Calu3 (cell line): ENCODE data around the gene SLIT1. TPM values are rescaled to one million over a fixed set of nuclear protein-coding genes. Genes with fewer than 3 reads are reported as not detected.
A peak's percentile ranks its signal among the peaks of the same experiment; 100 is the strongest.

Experiments used
- BruUV-seq: library from RNA; stranded (reverse); fragments of 400-500 nt; replicated peaks from 2 replicates; lab custom pipeline; 2021; lab: Mats Ljungman, UMichigan
- CTCF ChIA-PET: fragments of 300-600 bp; sonication (Branson Sonifier 250); formaldehyde crosslinking; loops from one replicate; lab custom pipeline; 2022; ENCODE audit warnings: antibody characterized with exemption; lab: Charles Lee
- DNase-seq: peaks from one replicate; pipeline ENCODE4 v3.0.0; 2022
- H3K27ac Mint-ChIP-seq: one replicate; pipeline ENCODE4 v1.8.0; 2022; ENCODE audit warnings: mixed read lengths; ENCODE audit not compliant: unreplicated experiment
- H3K27me3 Mint-ChIP-seq: one replicate; pipeline ENCODE4 v1.8.0; 2022; ENCODE audit warnings: mixed read lengths; ENCODE audit not compliant: unreplicated experiment
- H3K36me3 Mint-ChIP-seq: one replicate; pipeline ENCODE4 v1.8.0; 2022; ENCODE audit warnings: mild to moderate bottlenecking, moderate library complexity, mixed read lengths; ENCODE audit not compliant: insufficient read depth, unreplicated experiment
- H3K4me1 Mint-ChIP-seq: one replicate; pipeline ENCODE4 v1.8.0; 2022; ENCODE audit warnings: mild to moderate bottlenecking, low read depth, mixed read lengths; ENCODE audit not compliant: unreplicated experiment
- H3K4me3 Mint-ChIP-seq: one replicate; pipeline ENCODE4 v1.8.0; 2022; ENCODE audit warnings: mild to moderate bottlenecking, low read depth, moderate library complexity, mixed read lengths; ENCODE audit not compliant: unreplicated experiment
- H3K9me3 Mint-ChIP-seq: one replicate; pipeline ENCODE4 v1.8.0; 2022; ENCODE audit warnings: low read depth, mixed read lengths; ENCODE audit not compliant: unreplicated experiment
- intact Hi-C: fragments of 100-400 bp; cut with micrococcal nuclease; formaldehyde crosslinking; loops from one replicate; pipeline ENCODE4 v1.10.0; 2022; ENCODE audit not compliant: unreplicated experiment
- total RNA-seq: library from RNA; stranded (reverse); gene quantifications from 2 replicates; pipeline ENCODE4 v1.2.3, GENCODE V29; 2022
- TF ChIP-seq, protein P1 (sequence below): fragments of 200-600 bp; IDR thresholded peaks from one replicate; pipeline ENCODE4 v1.8.0; 2022; ENCODE audit warnings: antibody characterized with exemption; ENCODE audit not compliant: unreplicated experiment

The SLIT1 gene
- total RNA-seq, 1 experiment from 2014 or later, result not detected

DNA sequence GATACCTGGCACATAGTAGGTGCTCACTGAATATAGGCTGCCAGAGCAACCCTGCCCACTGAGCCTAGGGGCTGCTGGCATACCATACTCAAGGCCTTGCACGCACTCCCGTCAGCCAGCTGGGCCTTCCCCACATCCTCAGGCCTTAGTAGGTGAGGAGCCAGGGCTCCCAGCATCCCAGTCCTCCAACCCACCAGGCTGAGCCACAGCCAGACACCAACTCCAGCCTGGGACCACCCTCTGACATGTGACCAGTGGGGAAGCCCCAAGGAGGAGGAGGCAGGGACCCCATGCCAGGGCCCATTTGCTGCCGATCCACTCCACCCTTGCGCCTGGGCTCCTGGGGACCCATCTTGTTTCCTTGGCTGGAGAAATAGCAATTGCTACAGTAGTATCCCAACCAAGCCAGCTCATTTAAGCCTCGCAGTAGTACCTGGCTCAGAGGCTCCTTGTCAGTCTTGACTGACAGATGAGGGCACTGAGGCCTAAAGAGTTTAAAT is 11.4 kb downstream of the SLIT1 start:
- CTCF ChIA-PET, result no interaction called here
- intact Hi-C loops, result no loop called here
- TF ChIP-seq, protein P1, sequence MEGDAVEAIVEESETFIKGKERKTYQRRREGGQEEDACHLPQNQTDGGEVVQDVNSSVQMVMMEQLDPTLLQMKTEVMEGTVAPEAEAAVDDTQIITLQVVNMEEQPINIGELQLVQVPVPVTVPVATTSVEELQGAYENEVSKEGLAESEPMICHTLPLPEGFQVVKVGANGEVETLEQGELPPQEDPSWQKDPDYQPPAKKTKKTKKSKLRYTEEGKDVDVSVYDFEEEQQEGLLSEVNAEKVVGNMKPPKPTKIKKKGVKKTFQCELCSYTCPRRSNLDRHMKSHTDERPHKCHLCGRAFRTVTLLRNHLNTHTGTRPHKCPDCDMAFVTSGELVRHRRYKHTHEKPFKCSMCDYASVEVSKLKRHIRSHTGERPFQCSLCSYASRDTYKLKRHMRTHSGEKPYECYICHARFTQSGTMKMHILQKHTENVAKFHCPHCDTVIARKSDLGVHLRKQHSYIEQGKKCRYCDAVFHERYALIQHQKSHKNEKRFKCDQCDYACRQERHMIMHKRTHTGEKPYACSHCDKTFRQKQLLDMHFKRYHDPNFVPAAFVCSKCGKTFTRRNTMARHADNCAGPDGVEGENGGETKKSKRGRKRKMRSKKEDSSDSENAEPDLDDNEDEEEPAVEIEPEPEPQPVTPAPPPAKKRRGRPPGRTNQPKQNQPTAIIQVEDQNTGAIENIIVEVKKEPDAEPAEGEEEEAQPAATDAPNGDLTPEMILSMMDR, result no peak

DNA sequence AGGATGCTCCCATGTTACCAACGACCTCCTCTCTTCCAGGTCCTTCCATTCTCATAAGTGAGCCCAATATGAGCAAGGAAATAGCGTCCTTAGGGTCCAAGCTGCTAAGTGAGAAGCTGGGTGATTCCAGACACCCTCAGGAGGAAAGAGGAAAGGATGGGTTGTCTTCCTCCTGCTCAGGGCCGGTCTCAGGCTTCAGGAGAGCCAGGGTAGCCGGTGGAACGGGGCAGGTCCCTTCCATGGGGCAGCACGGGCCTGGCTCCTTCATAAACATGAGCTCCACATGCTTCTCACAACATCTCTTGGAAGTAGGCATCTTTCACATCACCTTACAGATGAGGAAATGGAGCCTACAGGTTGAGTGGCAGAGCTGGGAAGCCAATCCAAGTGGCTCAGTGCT is 12.7 kb downstream of the SLIT1 start:
- peaks cover 51% of the 10 kb centered on the region for H3K27me3 Mint-ChIP-seq
- H3K4me1 Mint-ChIP-seq, result no peaks in the 10 kb centered on the region
- BruUV-seq, result no TSS peak
- H3K36me3 Mint-ChIP-seq, result no peaks in the 10 kb centered on the region
- H3K4me3 Mint-ChIP-seq, result no peak overlapping the region
- TF ChIP-seq, protein P1, result no peak
- no peak for DNase-seq
- H3K9me3 Mint-ChIP-seq, result no peaks in the 10 kb centered on the region
- H3K27ac Mint-ChIP-seq, result no peak overlapping the region
- CTCF ChIA-PET, result interaction anchor here (0.6 to 0.9 kb wide), 2 partner anchors 100 to 354 kb away, joined by 3 to 4 read pairs; no protein-coding TSS in a partner anchor
- intact Hi-C loops, result no loop called here

More for the DNA sequence above, 11.4 kb downstream of the SLIT1 start:
- no peak for DNase-seq
- Mint-ChIP-seq H3K9me3 (no peaks in the 10 kb centered on the region), H3K4me1 (no peaks in the 10 kb centered on the region), H3K4me3 (no peak overlapping the region), H3K27me3 (peaks cover 39% of the 10 kb centered on the region), H3K36me3 (no peaks in the 10 kb centered on the region), H3K27ac (no peak overlapping the region)
- no TSS peak for BruUV-seq

DNA sequence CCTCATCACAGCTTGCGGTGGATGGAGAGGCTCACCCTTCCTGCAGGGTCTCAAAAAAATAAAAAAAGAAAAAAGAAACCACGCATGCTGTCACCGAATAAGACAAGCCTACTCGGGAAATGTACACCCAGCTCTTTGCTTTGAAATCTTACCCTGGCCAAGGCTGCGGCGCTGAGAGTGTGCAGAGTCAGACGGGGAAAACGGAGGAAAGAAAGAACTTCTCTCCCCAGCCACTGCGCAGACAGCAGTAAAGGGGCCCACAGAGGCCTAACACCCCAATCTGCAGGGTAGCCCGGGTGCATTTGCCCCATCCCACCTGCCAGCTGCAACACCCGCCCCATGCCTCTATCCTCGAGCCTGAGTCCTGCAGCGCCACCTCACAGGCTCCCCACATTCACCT is 14.8 kb downstream of the SLIT1 start:
- Mint-ChIP-seq H3K27me3 (peaks cover 72% of the 10 kb centered on the region), H3K27ac (no peak overlapping the region), H3K4me3 (no peak overlapping the region), H3K9me3 (no peaks in the 10 kb centered on the region), H3K4me1 (no peaks in the 10 kb centered on the region), H3K36me3 (no peaks in the 10 kb centered on the region)
- CTCF ChIA-PET, result no interaction called here
- intact Hi-C loops, result no loop called here
- no TSS peak for BruUV-seq
- DNase-seq, result no peak
- TF ChIP-seq, protein P1, result no peak

DNA sequence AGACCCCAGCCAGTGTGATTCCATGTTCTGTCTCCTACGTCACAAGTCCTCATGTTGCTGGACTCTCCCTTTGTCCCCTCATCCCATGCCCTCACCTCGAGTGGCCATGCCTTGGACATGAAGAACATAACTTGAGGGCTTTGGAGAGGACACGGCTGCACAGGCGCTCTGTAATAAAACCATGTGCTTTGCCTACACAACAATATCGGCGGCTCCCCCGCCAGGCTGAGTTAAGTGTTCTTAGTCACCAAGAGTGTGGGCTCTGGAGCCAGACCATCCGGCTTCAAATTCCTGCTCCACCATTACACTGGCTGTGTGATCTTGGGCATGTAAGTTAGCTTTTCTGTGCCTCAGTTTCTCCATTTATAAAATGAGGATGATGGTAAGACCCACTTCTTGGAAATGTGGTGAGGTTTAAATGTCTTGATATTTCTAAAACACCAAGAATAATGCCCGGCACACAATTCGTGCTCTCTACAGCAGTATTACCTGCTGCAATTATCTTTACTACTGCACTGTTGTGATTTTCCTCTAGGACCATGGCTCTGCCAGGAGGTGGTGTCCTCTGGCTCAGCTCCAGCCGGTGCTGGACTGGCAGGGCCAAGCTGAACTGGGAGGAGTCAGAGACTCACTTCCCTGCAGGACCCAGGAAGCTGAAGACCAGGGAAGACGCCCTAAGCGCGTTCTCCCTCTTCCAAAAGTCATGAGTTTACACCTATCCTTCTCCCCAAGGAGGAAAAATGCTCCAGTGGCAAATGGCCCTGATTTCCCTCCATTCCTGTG is 15.7 kb downstream of the SLIT1 start:
- TF ChIP-seq, protein P1, result no peak
- Mint-ChIP-seq H3K27ac (no peak overlapping the region), H3K4me1 (no peaks in the 10 kb centered on the region), H3K4me3 (no peak overlapping the region), H3K27me3 (peaks cover 81% of the 10 kb centered on the region), H3K9me3 (no peaks in the 10 kb centered on the region), H3K36me3 (no peaks in the 10 kb centered on the region)
- peak; percentile 51 for DNase-seq
- intact Hi-C loops, result no loop called here
- BruUV-seq, result no TSS peak
- CTCF ChIA-PET, result no interaction called here
